Bronchial epithelial cell (primary cell): ENCODE measurements around the gene GCNT1. TPM values are rescaled to one million over a fixed set of nuclear protein-coding genes. Genes with fewer than 3 reads are reported as not detected.
"Not testable (repeated sequence)": the region's sequence is repeated elsewhere in the genome, so short reads cannot be mapped to it uniquely, and the experiment has no call there.

Source experiments
- DNase-seq: peaks from one replicate; pipeline ENCODE4 v3.0.0-alpha.2; 2010; ENCODE audit warnings: low read depth
- FAIRE-seq: peaks from 2 replicates; lab custom pipeline; 2011; peaks lifted over from hg19 to GRCh38; lab: Jason Lieb, UNC
- H3K27me3 ChIP-seq: 2 replicates; pipeline ENCODE4 v1.5.1; 2011; ENCODE audit warnings: low read length; ENCODE audit not compliant: control insufficient read depth, insufficient read depth
- H3K36me3 ChIP-seq: 2 replicates; pipeline ENCODE4 v1.5.1; 2011; ENCODE audit warnings: low read length; ENCODE audit not compliant: control insufficient read depth, insufficient read depth
- H3K4me3 ChIP-seq: 2 replicates; pipeline ENCODE4 v1.5.1; 2011; ENCODE audit warnings: mild to moderate bottlenecking, low read depth, low read length, control low read depth
- CTCF ChIP-seq: IDR thresholded peaks from 2 replicates; pipeline ENCODE4 v1.5.1; 2011; ENCODE audit warnings: mild to moderate bottlenecking, moderate library complexity, low read length, control low read depth, inconsistent platforms; ENCODE audit not compliant: insufficient read depth, severe bottlenecking
- total RNA-seq: library from RNA; depleted of rRNA; stranded (reverse); fragments of >200 nt; gene quantifications from 2 replicates; pipeline ENCODE4 v1.2.1, GENCODE V29; 2014

The GCNT1 gene
- total RNA-seq, 1 donor from 2014 or later: 3.7 TPM

DNA sequence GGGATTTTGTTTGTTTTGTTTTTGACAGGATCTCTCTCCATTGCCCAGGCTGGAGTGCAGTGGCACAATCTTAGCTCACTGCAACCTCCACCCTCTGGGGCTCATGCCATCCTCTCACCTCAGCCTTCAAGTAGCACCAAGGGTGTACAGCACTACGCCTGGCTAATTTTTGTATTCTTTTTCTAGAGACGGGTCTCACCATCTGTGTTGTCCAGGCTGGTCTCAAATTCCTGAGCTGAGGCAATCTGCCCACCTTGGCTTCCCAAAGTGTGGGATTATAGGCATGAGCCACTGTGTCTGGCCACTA is 7.3 kb downstream of the GCNT1 start:
- Histone ChIP-seq H3K27me3 (no peaks in the 10 kb centered on the region), H3K4me3 (no peak overlapping the region), H3K36me3 (no peaks in the 10 kb centered on the region)
- TF ChIP-seq CTCF: no peak
- FAIRE-seq (no peak), DNase-seq (no peak)

DNA sequence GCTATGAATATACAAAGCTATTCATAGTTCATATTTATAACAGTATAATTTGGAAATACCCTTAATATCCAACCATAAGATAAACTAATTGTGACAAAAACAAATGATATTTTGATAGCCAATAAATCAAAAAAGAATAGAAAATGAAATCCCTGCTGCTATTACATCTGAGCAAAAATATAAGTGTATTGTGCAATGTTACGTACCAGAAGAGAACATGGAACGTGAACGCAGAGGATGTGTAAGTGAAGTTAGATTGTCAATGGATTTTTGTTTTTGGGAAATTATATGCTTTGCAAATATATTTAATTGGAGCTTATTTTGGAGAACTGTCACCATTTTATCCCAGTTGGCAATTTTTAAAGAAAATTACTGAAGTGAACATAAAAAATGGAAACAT is 15.4 kb downstream of the GCNT1 start:
- Histone ChIP-seq H3K27me3 (no peaks in the 10 kb centered on the region), H3K36me3 (no peaks in the 10 kb centered on the region), H3K4me3 (no peak overlapping the region)
- TF ChIP-seq CTCF: no peak
- DNase-seq: no peak
- no peak for FAIRE-seq

DNA sequence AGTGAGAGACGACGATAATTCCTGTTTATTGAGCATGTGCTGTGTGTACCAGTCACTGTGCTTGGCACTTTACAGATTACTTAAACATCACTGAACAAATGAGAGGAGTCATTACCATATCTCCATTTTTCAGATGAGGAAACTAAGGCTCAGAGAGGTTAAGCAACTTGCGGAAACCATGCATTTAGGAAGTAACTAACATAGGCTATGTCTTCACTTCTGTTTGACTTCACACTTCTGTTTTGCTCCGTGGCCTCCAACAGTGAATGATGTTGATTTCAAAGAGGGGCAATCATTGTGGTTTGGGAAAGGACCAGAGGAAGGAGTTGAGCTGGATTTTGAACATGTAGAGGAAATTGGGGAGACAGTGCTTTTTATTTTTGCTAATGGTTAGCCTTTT is 16.7 kb downstream of the GCNT1 start:
- no peaks in the 10 kb centered on the region for H3K27me3 ChIP-seq
- TF ChIP-seq CTCF: no peak
- FAIRE-seq (no peak), DNase-seq (no peak)
- H3K36me3 ChIP-seq: no peaks in the 10 kb centered on the region
- H3K4me3 ChIP-seq: no peak overlapping the region

GRCh38 chr9:76477818-76478217 is 18.8 kb downstream of the GCNT1 start:
- FAIRE-seq, H3K27me3 ChIP-seq, H3K4me3 ChIP-seq, H3K36me3 ChIP-seq, DNase-seq: not testable (repeated sequence)

- no peak for FAIRE-seq
- no peak for TF ChIP-seq CTCF
- H3K27me3 ChIP-seq: no peaks in the 10 kb centered on the region
- DNase-seq: no peak
- H3K36me3 ChIP-seq: no peaks in the 10 kb centered on the region
- H3K4me3 ChIP-seq: no peak overlapping the region
Observed at GRCh38 chr9:76478226-76478625, 19.2 kb downstream of the GCNT1 start.

DNA sequence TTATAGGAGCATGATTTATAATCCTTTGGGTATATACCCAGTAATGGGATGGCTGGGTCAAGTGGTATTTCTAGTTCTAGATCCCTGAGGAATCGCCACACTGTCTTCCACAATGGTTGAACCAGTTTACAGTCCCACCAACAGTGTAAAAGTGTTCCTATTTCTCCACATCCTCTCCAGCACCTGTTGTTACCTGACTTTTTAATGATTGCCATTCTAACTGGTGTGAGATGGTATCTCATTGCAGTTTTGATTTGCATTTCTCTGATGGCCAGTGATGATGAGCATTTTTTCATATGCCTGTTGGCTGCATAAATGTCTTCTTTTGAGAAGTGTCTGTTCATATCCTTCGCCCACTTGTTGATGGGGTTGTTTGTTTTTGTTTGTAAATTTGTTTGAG is 20.4 kb downstream of the GCNT1 start:
- H3K27me3 ChIP-seq, H3K36me3 ChIP-seq, FAIRE-seq, DNase-seq, H3K4me3 ChIP-seq: not testable (repeated sequence)

GRCh38 chr9:76486151-76486550 is 27.2 kb downstream of the GCNT1 start:
- no peaks in the 10 kb centered on the region for H3K27me3 ChIP-seq
- DNase-seq (no peak), FAIRE-seq (no peak)
- TF ChIP-seq CTCF: no peak
- no peaks in the 10 kb centered on the region for H3K36me3 ChIP-seq
- H3K4me3 ChIP-seq: no peak overlapping the region
